Epithelial cell of proximal tubule (primary cell): Measurements from ENCODE around the gene IL5RA. TPM values are rescaled to one million over a fixed set of nuclear protein-coding genes. Genes with fewer than 3 reads are reported as not detected.

Experiments used
- DNase-seq: peaks from one replicate; pipeline ENCODE4 v3.0.0-alpha.2; 2011; ENCODE audit warnings: low read depth
- H3K4me3 ChIP-seq: 2 replicates; pipeline ENCODE4 v1.5.1; 2011; ENCODE audit warnings: low read depth, mild to moderate bottlenecking, low read length
- CTCF ChIP-seq: conservative IDR thresholded peaks from 2 replicates; pipeline ENCODE4 v1.5.1; 2012; ENCODE audit warnings: low read depth, mild to moderate bottlenecking, low read length
- total RNA-seq: library from RNA; depleted of rRNA; stranded (reverse); fragments of >200 nt; gene quantifications from 2 replicates; pipeline ENCODE4 v1.2.3, GENCODE V29; 2015

The IL5RA gene
- total RNA-seq, 1 donor from 2014 or later, result not detected

DNA sequence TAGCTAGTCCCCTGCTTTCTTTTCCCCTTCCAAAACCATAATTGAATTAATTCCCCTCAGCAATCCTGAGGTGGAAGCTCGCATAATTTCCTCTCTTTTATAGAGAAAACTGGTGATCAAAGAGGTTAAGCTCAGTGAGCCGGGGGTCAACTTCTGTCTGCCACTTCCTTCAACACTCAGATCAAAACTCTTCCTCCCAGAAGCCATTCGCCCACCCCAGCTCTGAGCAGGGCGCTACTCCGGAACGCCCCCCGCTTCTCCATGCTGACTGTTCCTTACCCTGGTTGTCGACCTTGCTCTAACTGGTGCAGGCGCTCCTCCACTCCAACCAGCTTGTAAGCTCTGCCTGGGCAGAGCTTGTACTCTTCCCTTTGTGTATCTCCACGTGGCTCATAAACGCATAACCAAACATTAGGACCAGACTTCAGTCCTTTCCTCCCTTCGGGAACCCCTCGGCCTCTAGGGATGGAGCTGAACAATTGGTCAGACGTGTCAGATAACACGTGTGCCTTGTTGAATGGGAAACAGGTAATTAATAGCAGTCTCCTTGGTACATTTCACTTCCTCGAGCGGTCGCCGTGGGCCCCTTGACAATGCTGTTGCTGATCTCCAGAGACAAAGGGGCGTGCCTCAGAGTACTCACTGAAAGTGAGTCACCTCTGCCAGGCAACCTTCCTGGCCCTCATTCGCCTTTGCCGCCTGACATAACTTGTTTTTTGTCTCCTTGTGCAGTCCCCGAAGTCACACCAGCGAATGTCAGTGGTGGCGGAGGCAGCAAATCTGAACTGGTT, 71.8 kb downstream of the IL5RA start:
- no peak for TF ChIP-seq CTCF
- H3K4me3 ChIP-seq, result no peak overlapping the region
- DNase-seq, result no peak

DNA sequence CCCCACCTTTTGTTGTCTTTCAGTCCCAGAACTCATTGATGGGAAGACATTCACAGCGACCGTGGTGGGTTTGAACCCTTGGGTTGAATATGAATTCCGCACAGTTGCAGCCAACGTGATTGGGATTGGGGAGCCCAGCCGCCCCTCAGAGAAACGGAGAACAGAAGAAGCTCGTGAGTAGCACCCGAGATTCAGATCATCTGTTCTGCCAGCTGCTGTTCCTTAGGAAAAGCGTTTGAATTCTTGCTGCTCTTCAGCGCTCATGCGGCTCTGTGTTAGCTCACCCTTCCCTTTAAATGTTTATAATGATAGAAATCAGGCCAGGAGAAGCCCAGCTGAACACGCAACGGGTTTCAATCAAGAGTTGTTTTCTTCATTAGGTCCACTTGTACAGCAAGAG, 73.0 kb downstream of the IL5RA start:
- no peak for TF ChIP-seq CTCF
- H3K4me3 ChIP-seq, result no peak overlapping the region
- no peak for DNase-seq

DNA sequence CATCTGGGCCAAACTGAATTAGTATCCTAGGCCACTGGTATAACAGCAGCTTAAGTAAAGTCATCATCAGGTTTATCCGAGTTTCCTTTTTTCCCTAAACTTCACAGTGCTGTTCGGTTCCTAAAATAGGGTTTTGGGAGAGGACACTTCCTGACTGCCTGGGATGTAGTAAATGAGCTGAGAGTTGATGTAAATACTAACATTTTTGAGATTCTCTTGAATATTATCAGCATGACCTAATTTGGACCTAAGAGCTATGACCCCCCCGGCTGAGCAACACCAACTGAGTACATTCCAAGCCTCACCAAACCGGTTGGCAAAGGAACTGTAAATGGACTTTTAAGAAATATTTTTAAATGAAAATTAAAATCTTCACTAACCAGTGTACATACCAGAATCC, 78.8 kb downstream of the IL5RA start:
- no peak for TF ChIP-seq CTCF
- DNase-seq, result no peak
- no peak overlapping the region for H3K4me3 ChIP-seq

DNA sequence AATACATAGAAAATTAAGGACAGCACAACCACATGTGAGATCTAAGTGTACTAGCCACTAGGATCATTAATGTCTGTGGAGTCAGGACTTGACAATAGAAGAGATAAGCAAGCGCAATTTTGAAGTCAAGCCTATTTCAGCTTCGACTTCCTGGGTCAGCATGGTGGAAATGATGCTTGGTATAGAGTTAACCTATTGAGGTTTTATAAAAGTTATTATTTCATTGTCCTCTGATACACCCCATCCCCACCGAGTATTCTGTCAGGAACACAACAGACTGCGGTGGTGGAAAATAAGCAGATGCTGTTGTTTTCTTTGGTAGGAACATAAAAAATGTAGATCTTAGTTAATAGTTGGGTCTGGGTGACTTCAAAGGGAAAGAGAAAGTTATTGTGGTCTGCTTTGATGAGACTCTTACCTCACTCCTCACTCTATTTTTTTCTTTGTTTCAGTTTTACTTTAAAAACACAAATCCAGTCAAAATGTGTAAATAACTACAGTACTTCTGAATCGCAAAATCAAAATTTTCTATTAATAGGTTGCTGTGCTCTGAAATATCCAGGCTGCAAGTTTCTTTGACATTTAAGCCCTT, 82.1 kb downstream of the IL5RA start:
- TF ChIP-seq CTCF, result no peak
- DNase-seq, result no peak
- no peak overlapping the region for H3K4me3 ChIP-seq

DNA sequence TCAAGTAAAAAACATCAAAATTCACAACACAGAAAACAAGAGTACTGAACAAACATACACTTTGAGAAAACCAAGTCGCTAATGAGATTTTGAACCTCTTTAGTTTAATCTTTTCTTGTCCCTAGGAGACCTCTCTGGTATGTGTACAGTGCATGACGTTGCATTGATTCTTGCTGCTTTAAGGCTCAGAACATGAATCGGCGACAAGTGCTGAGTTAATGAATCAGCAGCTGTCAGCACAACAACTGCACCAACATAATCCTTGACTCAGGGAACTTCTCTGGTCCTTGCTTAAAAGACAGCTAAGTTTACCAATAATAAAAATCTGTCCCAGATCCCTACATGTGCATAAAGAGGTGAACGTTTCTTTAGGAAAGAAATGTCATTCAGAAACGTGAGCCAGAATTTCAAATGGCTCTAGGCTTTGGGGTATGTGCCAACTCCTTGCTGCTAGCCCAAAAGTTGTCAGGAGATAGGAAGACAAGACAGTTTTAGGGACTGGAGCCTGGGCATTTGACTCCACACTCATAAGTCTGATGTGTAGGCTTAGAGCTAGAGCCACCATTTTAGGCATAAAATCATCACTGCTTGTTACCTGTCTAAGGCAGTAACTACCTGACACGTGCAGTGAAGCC, 86.9 kb downstream of the IL5RA start:
- TF ChIP-seq CTCF, result no peak
- no peak for DNase-seq
- no peak overlapping the region for H3K4me3 ChIP-seq

GRCh38 chr3:3020209-3020608, 90.0 kb downstream of the IL5RA start:
- DNase-seq, result no peak
- no peak overlapping the region for H3K4me3 ChIP-seq

More at GRCh38 chr3:3020209-3020608, 90.0 kb downstream of the IL5RA start:
- no peak for TF ChIP-seq CTCF

Other genes with a start within 250 kb of the IL5RA start
- 16.9 and 21.2 TPM in 2 replicates for gene TRNT1, start 16.6 kb upstream of the IL5RA start, total RNA-seq
- gene CRBN, start 69.3 kb upstream of the IL5RA start, total RNA-seq, result 18.7 and 25.8 TPM in 2 replicates